ENCODE results near the gene LYPLAL1.
"Not testable (repeated sequence)": the region's sequence is repeated elsewhere in the genome, so short reads cannot be mapped to it uniquely, and the experiment has no call there.

Gene LYPLAL1

GRCh38 chr1:219184337-219184736 is 10.7 kb downstream of the LYPLAL1 start:
- H3K4me3 ChIP-seq (replicated peaks in 1 of 2; ENCODE audit: low read depth in 2 of 2, low read length in 2 of 2): no peak overlapping the region
- TF ChIP-seq CTCF (IDR thresholded peaks at IDR 0.05; ENCODE audit: low read depth, low read length): no peak
- no peak for DNase-seq (ENCODE audit: low read depth in 2 of 2)

- DNase-seq (ENCODE audit: low read depth in 2 of 2): no peak
- no peak overlapping the region for H3K4me3 ChIP-seq (replicated peaks in 1 of 2; ENCODE audit: low read depth in 2 of 2, low read length in 2 of 2)
- no peak for TF ChIP-seq CTCF (IDR thresholded peaks at IDR 0.05; ENCODE audit: low read depth, low read length)
These were observed 11.9 kb downstream of the LYPLAL1 start for GRCh38 chr1:219185486-219186117.

GRCh38 chr1:219188331-219188803 is 14.7 kb downstream of the LYPLAL1 start:
- DNase-seq (ENCODE audit: low read depth in 2 of 2): no peak
- TF ChIP-seq CTCF (IDR thresholded peaks at IDR 0.05; ENCODE audit: low read depth, low read length): no peak
- H3K4me3 ChIP-seq (replicated peaks in 1 of 2; ENCODE audit: low read depth in 2 of 2, low read length in 2 of 2): no peak overlapping the region

- H3K4me3 ChIP-seq (replicated peaks in 1 of 2; ENCODE audit: low read depth in 2 of 2, low read length in 2 of 2): no peak overlapping the region
- DNase-seq (ENCODE audit: low read depth in 2 of 2): peak; percentile 68 to 78
- TF ChIP-seq CTCF (IDR thresholded peaks at IDR 0.05; ENCODE audit: low read depth, low read length): no peak
These were observed 15.5 kb downstream of the LYPLAL1 start for GRCh38 chr1:219189021-219189824.

- DNase-seq (ENCODE audit: low read depth in 2 of 2): no peak
- TF ChIP-seq CTCF (IDR thresholded peaks at IDR 0.05; ENCODE audit: low read depth, low read length): no peak
- H3K4me3 ChIP-seq (replicated peaks in 1 of 2; ENCODE audit: low read depth in 2 of 2, low read length in 2 of 2): no peak overlapping the region
These were observed 16.3 kb downstream of the LYPLAL1 start for GRCh38 chr1:219189952-219190351.

- H3K4me3 ChIP-seq (replicated peaks in 1 of 2; ENCODE audit: low read depth in 2 of 2, low read length in 2 of 2): no peak overlapping the region
- no peak for TF ChIP-seq CTCF (IDR thresholded peaks at IDR 0.05; ENCODE audit: low read depth, low read length)
- no peak for DNase-seq (ENCODE audit: low read depth in 2 of 2)
These were observed 16.9 kb downstream of the LYPLAL1 start for GRCh38 chr1:219190605-219191004.

GRCh38 chr1:219195833-219196232 is 22.2 kb downstream of the LYPLAL1 start:
- DNase-seq (ENCODE audit: low read depth in 2 of 2); H3K4me3 ChIP-seq (replicated peaks in 1 of 2; ENCODE audit: low read depth in 2 of 2, low read length in 2 of 2): not testable (repeated sequence)
